Fibroblast of the conjunctiva (primary cell): Measurements from ENCODE around the gene IFITM10.

Experiments
- DNase-seq: peaks from one replicate; pipeline ENCODE4 v3.0.0-alpha.2; 2010; ENCODE audit warnings: low read depth

Gene IFITM10

DNA sequence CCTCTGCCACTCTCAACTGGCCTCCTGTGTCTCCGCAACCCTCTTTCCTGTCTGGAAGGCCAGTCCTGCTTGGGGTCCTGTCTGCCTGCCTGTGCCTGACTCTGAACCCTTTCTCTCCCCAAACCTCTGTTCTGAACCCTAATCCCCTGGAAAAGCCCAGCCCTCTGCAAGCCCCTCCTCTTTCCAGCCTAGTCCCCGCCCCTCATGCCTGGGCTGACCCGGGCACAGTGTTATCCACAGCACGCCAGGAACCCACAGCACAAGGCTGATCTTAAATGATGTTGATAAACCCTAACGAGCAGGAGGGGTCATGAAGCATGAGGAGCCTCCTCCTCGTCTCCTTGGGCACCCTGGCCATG, at the start of gene IFITM10:
TSS of gene IFITM10 (minus strand) at position 115 of the 359 bp plus-strand sequence. CDS start 153 bp downstream, outside the sequence.
- no peak for DNase-seq

DNA sequence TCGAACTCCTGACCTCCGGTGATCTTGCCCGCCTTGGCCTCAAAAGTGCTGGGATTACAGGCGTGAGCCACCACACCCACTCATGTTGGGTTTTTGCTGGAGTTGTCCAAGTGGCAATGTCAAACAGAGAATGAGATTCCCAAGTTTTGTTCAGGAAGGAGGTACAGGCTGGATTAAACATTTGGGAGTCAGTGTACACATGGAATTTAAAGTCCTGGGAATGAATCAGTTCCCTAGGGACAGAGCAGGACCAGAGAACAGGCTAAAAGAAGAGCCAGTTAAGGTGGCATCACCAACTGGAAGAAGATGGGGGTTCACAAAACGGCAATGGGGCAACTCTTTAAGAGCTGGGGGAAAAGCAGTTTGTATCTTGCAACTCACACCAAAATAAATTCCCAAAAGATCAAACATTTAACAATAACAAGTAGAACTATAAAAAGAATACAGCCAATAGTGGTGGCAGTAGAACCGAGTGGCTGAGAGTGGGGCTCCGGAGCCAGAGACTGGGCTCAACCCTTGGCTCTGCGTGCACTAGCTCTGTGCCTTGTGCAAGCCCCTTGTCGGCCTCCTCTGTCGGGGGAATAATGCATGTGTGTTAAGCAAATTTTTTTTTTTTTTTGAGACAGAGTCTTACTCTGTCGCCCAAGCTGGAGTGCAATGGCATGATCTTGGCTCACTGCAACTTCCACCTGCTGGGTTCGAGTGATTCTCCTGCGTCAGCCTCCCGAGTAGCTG, 47.2 kb upstream of the IFITM10 start:
- no peak for DNase-seq

DNA sequence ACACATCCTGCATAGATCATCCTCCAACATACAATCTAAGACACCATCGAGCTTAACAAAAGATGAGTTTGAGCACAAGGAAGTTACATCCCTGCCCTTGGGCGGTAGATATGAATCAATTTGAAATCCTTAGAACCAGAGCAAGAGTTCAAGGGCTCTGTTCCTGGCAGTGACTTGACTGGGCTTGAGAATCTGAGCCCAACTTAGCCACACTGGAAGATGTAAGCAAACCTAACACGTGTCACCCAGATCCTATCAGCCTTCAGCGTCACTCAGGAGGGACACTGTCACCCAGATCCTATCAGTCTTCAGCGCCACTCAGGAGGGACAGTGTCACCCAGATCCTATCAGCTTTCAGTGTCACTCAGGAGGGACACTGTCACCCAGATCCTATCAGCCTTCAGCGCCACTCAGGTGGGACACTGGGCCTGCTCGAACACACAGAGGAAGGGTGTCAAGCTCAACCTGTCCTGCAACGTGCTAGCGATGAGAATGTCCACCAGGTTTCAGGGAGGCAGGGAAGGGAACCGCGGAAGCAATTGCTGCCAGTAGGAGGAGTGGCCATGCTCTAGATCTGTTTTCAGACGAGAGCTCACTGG, 46.1 kb upstream of the IFITM10 start:
- no peak for DNase-seq

DNA sequence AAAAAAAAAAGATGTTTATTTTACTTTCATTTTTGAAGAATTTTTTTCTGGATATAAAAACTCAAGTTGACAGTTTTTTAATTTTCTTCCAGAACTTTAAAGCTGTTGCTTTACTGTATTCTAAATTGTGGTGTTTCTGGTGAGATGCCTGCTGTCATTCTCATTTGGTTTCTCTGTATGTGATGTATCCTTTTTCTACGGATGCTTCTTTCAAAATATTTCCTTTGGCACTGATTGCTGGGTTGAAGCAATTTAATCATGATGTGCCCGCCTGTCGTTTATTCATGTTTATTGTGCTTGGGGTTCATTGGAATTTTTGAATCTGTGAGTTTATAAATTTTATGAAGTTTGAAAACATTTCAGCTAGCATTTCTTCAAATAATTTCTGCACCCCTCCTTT, 42.7 kb upstream of the IFITM10 start:
- DNase-seq: no peak

DNA sequence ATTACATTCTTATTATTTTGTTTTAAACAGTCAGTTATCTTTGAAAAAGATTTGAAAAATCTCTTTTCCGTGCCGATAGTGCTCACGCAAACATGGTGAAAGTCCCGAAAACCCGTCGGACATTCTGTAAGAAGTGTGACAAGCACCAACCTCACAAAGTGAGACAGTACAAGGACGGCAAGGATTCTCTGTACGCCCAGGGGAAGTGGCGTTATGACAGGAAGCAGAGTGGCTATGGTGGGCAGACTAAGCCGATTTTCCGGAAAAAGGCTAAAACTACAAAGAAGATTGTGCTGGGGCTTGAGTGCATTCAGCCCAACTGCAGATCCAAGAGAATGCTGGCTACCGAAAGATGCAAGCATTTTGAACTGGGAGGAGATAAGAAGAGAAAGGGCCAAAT, 42.1 kb upstream of the IFITM10 start:
- DNase-seq: no peak

DNA sequence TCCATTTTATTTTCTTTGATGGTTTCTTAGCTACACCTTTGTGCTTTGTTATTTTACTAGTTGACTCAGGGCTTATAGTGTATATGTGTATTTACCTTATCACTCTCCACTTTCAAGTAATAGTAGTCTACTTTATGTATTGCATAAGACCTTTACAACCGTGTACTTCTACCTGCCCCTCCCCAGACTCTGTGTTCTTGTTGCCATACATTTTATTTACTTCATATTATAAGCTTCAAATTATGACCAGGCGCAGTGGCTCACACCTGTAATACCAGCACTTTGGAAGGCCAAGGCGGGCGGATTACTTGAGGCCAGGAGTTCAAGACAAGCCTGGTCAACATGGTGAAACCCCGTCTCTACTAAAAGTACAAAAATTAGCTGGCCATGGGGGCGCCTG, 41.5 kb upstream of the IFITM10 start:
- DNase-seq: no peak

DNA sequence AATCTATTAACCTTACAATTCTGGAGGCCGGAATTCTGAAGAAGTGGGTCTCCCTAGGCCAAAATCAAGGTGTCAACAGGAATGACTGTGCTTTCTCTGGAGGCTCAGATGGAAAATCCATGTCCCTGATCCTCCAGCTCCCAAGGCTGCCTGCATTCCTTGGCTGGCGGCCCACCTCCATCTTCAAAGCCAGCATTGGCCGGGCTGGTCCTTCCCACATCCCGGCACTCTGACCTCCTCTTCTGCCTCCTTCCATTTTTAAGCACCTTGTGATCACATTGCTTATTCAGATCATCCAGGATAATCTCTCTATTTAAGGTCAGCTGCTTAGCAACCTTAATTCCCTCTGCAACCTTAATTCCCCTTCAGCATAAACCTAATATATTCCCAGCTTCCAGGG, 36.1 kb upstream of the IFITM10 start:
- no peak for DNase-seq

DNA sequence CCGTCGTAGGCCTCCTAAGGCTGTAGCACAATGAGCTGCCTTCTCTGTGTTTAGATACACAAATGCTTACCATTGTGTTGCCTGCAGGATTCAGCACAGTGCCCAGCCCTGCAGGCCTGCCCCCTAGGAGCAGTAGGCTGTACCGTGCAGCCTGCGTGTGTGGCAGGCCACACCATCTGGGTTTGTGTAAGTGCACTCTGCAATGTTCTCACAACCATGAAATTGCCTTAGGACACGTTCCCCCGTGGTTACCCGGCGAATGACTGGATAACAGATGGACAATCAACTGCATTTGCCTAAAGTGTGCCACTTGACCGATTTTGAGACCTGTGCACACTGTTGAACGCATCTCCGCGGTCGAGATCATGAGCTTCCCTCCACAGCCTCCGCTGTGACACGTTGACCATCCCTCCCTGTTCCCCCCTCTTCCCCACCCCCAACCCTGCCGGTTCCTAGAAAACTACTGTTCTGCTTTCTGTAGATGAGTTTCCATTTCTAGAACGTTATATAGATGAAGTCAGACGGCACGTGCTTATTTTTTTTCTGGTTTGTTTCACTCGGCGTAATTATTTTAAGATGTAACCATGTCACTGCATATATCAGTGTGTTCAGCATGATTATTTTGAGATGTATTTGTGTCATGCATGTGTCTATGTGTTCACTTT, 35.5 kb upstream of the IFITM10 start:
- DNase-seq: no peak

DNA sequence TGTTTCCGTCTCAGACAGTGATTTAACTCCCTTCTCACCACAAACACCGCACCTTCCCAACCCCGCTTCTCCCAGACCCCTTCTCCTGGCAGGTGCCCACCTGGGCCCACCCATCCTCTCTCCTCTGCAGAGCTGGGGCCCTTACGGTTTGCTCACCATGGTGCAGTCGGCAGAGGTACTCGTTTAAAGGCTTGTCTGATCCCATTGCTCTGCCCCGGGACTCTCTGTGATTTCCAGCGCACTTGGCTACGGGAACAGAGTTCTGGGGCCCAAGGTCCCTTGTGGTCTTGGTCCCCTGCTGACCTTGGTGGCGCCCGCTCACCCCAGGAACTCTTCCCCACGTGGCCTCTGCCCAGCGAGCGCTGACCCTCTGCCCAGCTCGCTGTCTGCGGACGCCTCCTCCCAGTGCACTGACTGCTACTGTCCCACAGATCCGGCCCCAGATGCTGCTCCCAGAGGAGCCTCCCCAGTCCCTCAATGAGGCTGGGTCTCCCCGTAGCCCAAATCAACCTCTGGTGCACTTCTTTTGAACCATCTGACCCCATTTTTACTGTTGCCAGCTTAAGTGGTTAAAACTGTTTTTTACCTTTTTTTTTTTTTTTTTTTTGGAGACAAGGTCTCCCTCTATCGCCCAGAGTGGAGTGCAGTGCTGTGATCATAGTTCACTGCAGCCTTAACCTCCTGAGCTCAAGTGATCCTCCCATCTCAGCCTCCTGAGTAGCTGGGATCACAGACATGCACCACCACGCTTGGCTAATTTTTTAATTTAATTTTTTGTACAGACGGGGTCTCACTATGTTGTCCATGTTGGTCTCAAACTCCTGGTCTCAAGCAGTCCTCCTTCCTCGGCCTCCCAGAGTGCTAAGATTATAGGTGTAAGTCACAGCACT, 34.6 kb upstream of the IFITM10 start:
- no peak for DNase-seq

DNA sequence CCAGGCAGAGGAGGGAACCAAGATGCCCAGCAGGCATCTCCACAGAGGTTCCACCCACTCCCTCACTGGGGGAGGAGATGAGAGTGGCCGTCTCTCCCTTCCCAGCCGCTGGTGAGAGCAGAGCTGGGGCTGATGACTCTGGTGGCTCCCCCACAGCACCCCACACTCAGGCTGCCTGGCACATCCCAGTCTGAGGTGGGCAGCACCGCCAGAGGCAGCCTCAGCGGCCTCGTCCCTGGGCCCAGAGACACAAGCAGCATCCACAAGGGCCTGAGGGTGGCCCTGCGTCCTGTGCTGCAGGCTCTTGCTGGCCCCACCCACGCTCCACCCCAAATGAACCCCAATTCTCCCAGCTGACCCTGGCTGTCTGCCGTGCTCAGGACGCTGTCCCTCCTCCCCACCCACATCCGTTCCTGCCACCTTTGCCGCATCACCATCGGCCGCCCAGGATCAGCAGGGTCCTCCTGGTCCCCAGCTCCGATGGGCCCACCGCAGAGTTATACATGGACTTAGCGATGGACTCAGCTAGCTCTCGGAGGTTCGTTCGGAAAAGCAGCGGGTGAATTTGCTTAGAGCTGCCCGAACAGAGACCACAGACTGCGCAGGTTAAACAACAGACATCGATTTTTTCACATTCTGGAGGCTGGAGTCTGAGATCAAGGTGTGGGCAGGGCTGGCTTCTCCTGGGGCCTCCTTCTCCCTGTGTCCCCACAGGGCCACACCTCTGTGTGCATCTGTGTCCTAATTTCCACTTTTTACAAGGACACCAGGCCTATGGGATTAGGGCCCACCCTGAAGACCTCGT, 33.5 kb upstream of the IFITM10 start:
- DNase-seq: no peak

DNA sequence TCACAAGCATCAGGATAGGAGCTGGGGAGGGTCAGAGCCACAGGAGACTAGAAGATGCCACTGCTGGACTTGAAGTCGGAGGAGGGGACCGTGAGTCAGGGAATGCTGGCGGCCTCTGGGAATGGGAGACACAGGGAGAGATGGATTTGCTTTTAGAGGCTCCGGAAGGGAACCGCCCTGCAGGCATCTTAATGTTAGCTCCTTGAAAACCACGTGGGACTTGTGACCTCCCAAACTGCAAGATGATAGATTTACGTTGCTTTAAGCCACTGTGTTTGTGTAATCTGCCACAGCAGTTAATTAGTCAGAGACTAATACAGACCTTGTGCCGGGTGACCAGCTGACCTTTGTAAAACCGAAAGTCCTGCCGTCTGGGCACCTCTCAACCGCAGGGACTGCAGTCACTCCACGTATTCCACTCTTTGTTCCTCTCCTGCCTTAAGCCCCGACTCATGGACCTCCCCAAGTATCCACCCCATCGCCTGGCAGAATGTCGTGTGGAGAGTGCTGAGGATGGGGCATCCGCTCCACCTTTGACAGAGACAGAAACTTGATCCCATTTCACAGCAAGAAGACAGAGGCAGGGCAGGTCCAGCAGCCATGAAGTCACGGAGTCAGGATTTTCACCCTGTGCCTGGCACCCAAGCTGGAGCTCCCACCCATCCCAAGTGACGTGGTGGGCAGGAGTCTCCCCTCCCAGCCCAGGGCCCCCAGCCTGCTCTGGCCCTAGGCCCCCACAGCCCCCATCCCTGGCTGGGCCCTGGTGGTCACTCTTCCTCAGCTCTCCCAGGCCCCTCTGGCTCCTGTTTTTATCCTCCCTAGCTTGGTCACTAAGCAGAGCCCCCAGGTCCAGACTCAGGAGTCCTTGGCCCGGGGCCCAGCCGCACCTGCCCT, 32.7 kb upstream of the IFITM10 start:
- no peak for DNase-seq

DNA sequence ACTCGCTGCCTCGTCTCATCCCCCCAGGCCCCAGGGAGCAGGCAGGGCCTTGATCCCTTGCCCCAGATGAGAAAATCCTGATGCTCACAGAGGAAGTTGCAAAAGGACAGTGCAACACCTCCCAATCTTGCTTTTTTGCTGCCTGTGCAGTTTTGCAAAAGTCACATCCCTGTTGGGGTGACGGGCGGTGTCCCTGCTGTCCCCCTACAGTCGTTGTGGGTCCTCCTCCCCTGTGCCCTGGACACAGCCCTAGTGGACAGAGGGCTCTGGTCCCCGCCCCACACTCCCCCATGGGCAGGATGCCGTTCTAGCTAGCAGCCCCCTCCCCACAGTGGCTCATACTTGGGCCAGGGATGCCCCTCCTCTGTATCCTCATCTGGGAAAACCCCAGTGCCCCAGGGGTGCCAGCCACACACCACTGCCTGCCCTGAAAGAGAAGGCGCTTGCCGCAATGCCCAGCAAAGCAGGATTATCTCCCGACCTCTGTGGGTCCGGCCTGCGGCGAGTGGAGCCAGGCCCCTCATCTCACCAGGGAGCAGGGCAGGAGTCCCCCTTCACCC, 31.7 kb upstream of the IFITM10 start:
- no peak for DNase-seq

DNA sequence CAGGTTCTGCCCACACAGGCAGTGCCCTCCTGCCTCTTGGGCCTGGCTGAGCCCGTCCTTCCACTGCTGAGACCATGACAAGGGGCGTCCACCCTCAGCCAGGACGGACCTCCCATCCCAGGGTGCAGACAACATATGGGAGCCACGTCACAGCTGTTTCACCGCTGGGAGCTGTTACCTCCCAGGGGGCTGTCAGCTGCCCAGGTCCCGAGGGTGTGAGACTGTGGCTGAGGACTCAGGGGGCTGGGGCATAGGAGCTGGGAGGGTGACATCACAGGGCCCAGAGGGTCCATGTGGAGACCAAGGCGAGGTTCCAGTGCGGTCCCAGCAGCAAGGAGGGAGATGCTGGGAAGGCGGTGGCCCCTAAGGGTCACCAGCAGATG, 31.2 kb upstream of the IFITM10 start:
- DNase-seq: no peak

DNA sequence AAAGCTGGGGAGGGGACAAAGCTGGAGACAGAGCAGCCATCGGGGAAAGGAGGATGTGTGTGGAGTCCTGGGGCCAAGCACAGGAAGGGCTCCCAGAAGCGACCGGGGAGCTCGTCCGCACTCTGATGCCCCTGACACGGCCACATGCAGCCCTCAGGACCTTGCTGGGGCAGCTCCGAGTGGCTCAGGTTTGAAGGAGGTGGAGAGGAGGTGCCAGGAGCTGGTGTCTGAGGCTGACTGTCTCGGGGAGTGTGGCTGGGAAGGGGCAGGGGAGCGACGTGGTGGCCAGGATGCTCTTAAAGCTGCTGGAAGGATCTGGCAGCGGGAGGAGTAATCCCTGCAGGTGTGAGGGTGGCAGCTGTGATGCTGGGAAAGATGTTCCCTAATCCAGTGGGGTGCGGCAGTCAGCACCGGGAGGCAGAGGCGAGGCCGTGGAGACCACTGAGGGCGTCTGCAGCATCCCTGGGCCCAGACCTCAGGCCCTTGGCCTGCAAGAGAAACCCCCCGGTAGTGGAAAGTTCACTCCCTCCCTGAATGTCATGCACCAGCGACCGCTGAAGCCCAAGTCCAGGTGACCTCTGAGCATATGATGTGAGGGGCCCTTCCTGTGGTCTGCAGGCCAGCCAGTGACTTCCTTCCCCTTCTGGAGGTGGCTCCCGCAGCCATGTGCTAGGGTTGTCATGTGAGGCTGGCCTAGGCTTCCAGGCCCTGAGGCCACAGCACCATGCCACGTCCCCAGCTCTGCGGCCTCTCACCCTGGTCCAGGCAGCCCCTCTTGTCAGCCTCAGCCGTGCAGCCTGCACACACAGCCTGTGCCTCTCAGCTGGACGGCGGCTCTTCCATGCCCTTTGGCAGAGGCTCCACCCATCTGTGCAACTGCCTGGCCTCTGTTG, 30.6 kb upstream of the IFITM10 start:
- no peak for DNase-seq

DNA sequence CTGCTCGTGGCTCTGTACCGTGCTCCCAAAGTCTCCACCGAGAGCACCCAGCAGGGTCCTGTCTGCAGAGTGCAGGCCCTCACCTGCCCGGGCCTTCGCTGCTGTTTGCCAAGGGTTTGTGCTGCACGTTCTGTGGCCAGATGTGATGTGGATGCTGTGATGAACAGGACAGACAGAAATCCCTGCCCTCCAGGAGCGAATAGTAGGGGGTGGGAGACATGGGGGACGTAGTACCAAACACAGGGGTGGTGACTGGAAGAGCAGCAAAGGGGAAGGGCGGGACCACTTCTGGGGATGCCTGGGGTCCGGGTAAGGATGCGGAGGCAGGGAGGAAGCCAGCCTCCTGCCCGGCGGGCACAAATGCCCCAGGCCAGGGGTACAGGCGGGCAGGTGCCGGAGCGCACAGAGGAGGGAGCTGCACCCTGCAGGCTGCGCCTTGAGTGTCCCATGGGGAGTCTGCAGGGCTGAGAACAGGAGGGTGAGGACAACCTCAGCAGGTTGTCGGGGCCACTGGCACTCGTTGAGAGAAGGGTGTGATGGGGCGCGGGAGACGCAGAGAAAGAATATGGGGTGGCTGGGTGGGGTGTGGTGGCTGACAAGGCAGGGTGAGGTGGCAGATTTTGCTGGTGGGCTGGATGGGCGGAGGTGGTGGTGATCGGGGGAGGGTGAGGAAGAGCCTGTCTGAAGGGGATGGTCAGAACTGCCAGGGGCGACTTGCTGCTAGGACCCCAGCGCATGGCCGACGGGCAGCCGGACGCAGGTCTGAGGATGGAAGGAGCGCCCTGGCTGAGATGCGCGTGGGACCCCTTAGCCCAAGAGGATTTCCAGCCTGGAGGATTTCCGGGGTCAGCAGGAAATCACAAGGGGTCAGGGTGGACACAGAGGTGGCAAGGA, 29.7 kb upstream of the IFITM10 start:
- no peak for DNase-seq

DNA sequence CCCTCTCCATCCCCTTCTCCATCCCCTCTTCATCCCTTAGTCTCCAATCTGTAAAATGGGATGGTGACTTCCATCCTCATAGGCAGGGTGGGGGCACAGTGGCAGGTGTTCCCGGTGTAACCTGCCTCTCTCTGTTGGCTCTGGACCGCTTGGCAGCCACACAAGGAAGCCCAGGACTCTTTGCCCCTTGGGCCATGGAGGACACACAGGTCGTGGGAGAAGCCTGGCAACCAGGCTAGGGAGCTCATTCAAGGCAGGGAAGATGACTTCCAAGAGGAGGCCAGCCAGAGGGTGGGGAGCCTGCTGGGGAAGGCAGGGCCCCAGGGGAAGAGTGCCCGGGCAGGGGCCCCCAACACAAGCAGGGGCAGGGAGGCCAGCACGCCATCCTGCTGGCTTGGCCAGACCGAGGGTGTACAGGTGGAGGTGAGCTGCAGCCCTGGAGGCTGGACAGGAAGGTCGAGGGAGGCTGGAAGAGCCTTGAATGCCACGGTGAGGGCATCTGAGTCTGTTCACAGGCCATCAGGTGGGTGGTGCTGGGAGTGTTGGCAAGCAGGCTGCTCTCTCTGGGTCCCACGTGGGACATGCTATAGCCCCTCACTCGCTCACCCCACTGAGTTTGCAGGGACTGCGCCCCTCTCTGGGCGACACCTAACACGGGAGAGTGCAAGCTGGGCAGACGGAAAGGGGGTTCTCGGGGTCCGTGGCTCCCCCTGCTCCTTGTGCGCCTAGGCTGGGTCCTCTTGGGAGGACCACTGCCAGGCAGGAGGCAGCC, 28.8 kb upstream of the IFITM10 start:
- DNase-seq: no peak

DNA sequence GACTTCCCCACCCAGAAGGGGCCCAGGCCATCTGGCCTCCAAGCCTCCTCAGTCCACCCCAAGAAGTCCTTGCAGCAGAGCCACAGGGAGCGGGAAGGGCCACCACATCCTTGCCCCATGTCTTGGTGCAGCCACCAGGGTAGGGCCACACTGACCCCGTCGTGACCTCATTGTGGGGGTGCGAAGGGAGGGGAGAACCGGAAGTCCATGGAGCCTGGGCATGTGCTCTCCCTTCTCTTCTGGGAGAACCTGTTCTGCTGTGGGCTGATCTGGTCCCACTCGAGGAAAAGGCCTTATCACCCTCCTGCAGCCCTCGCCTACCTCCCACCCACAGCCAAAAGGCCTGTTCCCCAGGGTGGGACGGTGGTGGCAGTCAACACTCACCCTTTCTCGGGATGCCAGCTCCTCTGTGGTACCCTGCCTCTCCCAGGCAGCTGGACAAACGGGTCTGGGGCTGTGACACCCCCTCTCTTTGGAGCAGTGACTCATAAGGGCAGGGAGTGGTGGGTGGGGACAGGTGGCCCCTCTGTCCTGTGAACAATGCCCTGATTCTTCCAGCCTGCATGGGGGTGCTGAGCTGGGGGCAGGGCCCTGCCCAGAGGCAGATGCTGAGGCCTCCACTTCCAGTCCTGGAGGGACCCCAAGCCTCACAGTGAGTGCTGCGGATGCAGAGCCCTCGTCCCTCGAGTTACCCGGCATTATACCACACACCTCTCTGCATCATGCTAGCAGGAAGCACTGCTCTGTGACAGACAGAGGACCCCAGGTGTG, 27.9 kb upstream of the IFITM10 start:
- DNase-seq: no peak
